Sigmoid colon (tissue), 7 donors: Measurements from ENCODE around the gene MAP2K2. TPM values are rescaled to one million over a fixed set of nuclear protein-coding genes. Genes with fewer than 3 reads are reported as not detected.

Experiments used
- DNase-seq: peaks from one replicate; pipeline ENCODE4 v3.0.0-alpha.2; 2019
- H3K27ac ChIP-seq, 4 donors: fragments of 200-600 bp; sonication (generic); one replicate each; pipeline ENCODE4 v1.5.1; 2016 to 2019; ENCODE audit warnings: mild to moderate bottlenecking in 1 of 4
- H3K27me3 ChIP-seq, 3 donors: fragments of 200-600 bp; sonication (generic); one replicate each; pipeline ENCODE4 v1.5.1; 2019; ENCODE audit warnings: mild to moderate bottlenecking in 1 of 3
- H3K36me3 ChIP-seq, 4 donors: fragments of 200-600 bp; sonication (generic); one replicate each; pipeline ENCODE4 v1.5.1; 2016 to 2019
- H3K4me1 ChIP-seq, 4 donors: fragments of 200-600 bp; sonication (generic); one replicate each; pipeline ENCODE4 v1.5.1; 2017 to 2019
- H3K4me3 ChIP-seq, 4 donors: fragments of 200-600 bp; sonication (generic); one replicate each; pipeline ENCODE4 v1.5.1; 2017 to 2019; ENCODE audit warnings: mild to moderate bottlenecking in 2 of 4, moderate library complexity in 1 of 4
- H3K9me3 ChIP-seq, 4 donors: fragments of 200-600 bp in 3 of 4; sonication (generic) in 3 of 4; one replicate each; pipeline versions ENCODE4 v1.5.1 to v1.6.1; 2013 to 2019
- CTCF ChIP-seq, 4 experiments: fragments of 450-650 bp in 3 of 4; fragments of 200-600 bp in 1 of 4; IDR thresholded peaks; one replicate each; pipeline ENCODE4 v1.5.1; 2016 to 2019; ENCODE audit warnings: antibody characterized with exemption in 4 of 4, mild to moderate bottlenecking in 3 of 4, moderate library complexity in 2 of 4
- EP300 ChIP-seq, 4 donors: sonication (generic); formaldehyde crosslinking; IDR thresholded peaks; one replicate each; pipeline ENCODE4 v1.6.1; 2017; ENCODE audit warnings: antibody characterized with exemption in 4 of 4
- POLR2A ChIP-seq, 2 donors: fragments of 450-650 bp; IDR thresholded peaks; one replicate each; pipeline ENCODE4 v1.6.1; 2016; ENCODE audit warnings: antibody characterized with exemption in 2 of 2, mild to moderate bottlenecking in 2 of 2, moderate library complexity in 2 of 2
- POLR2AphosphoS5 ChIP-seq, 4 donors: sonication (generic); formaldehyde crosslinking; IDR thresholded peaks; one replicate each; pipeline ENCODE4 v1.6.1; 2017; ENCODE audit warnings: antibody characterized with exemption in 4 of 4
- WGBS, 2 donors: extraction: QIAGEN DNeasy Blood & Tissue Kit; methylation state at CpG; one replicate each; pipeline ENCODE4 v1.1.7; 2013; 5-methylcytosine and 5-hydroxymethylcytosine counted together
- intact Hi-C: fragments of 100-400 bp; cut with DNase I; formaldehyde crosslinking; loops from one replicate; pipeline ENCODE4 v1.15.1; 2023
- polyA plus RNA-seq, 3 donors: library from polyadenylated mRNA; stranded (reverse); fragments of 200-250 nt; gene quantifications; one replicate each; pipeline ENCODE4 v1.2.3, GENCODE V29; 2013
- total RNA-seq, 4 donors: library from RNA; depleted of rRNA; stranded (reverse); fragments of >200 nt; gene quantifications; one replicate each; pipeline ENCODE4 v1.1.0, GENCODE V29; 2016
- donor health status: healthy with polysubstance abuse.
- donor health status: Bipolar disorder and iron deficiency.
- donor health status: healthy.

The MAP2K2 gene
- 10 to 100 TPM; 48.2 to 76.4 (median 65.3) TPM for total RNA-seq
- polyA plus RNA-seq: 100 to 1,000 TPM; 196 to 278 (median 253) TPM

GRCh38 chr19:4123615-4124568 is at the start of gene MAP2K2:
Gene MAP2K2 (minus strand): TSS chr19:4124122. CDS start chr19:4123875, 247 bp downstream.
- WGBS, 2 donors: 1 to 3% methylated on average over 102 of the region's 102 CpGs
- peak within 1 kb of the TSS; percentile 73 to 86 (median 80) for H3K27ac ChIP-seq
- H3K9me3 ChIP-seq: no peaks in the 10 kb centered on the region
- H3K4me3 ChIP-seq: peak within 1 kb of the TSS; percentile 84 to 98 (median 96)
- H3K36me3 ChIP-seq: peaks cover 0 to 12% (median 0%) of the 10 kb centered on the region in 4 donors
- intact Hi-C loops: loop anchor here (2.0 to 5.0 kb wide), 2 partner anchors 45 to 137 kb away; partner anchors contain the start of gene EEF2
- peak; percentile 98 for DNase-seq
- no peaks in the 10 kb centered on the region for H3K27me3 ChIP-seq
- TF ChIP-seq EP300 (IDR thresholded peaks at IDR 0.05) (no peak), POLR2A (IDR thresholded peaks at IDR 0.05) (peak; percentile 18 to 72), CTCF (IDR thresholded peaks at IDR 0.05) (no peak), POLR2AphosphoS5 (IDR thresholded peaks at IDR 0.05) (peak; percentile 68 to 93 (median 83))
- peaks cover 0 to 34% (median 32%) of the 10 kb centered on the region in 4 donors for H3K4me1 ChIP-seq

GRCh38 chr19:4172861-4173473 is 49.0 kb upstream of the MAP2K2 start:
- intact Hi-C loops: no loop called here
- Histone ChIP-seq H3K36me3 (peaks cover 0 to 30% (median 5%) of the 10 kb centered on the region in 4 donors), H3K27ac (no peak overlapping the region), H3K4me3 (no peak overlapping the region), H3K4me1 (peaks cover 0 to 7% (median 3%) of the 10 kb centered on the region in 4 donors), H3K9me3 (no peaks in the 10 kb centered on the region), H3K27me3 (peaks cover 0 to 31% (median 4%) of the 10 kb centered on the region in 3 donors)
- WGBS, 2 donors: 4 to 6% methylated on average over 45 of the region's 45 CpGs
- TF ChIP-seq POLR2AphosphoS5 (IDR thresholded peaks at IDR 0.05): no peak
- TF ChIP-seq CTCF (IDR thresholded peaks at IDR 0.05): no peak
- no peak for TF ChIP-seq EP300 (IDR thresholded peaks at IDR 0.05)
- TF ChIP-seq POLR2A (IDR thresholded peaks at IDR 0.05): no peak
- DNase-seq: no peak

- Histone ChIP-seq H3K4me3 (no peak overlapping the region), H3K9me3 (no peaks in the 10 kb centered on the region), H3K36me3 (peaks cover 0 to 19% (median 4%) of the 10 kb centered on the region in 4 donors), H3K27ac (no peak overlapping the region), H3K4me1 (peaks cover 0 to 7% (median 3%) of the 10 kb centered on the region in 4 donors), H3K27me3 (peaks cover 0 to 42% (median 4%) of the 10 kb centered on the region in 3 donors)
- no peak for DNase-seq
- WGBS, 2 donors: 58 to 63% methylated on average over 22 of the region's 22 CpGs
- TF ChIP-seq CTCF (IDR thresholded peaks at IDR 0.05) (no peak), EP300 (IDR thresholded peaks at IDR 0.05) (no peak), POLR2AphosphoS5 (IDR thresholded peaks at IDR 0.05) (no peak)
- intact Hi-C loops: no loop called here
These were observed 47.8 kb upstream of the MAP2K2 start for GRCh38 chr19:4171676-4172075.

GRCh38 chr19:4164262-4164661 is 40.3 kb upstream of the MAP2K2 start:
- H3K4me3 ChIP-seq: no peak overlapping the region
- no peak for DNase-seq
- no peaks in the 10 kb centered on the region for H3K36me3 ChIP-seq
- H3K4me1 ChIP-seq: no peaks in the 10 kb centered on the region
- 20 to 58% methylated on average over 11 of the region's 11 CpGs for WGBS, 2 donors
- intact Hi-C loops: no loop called here
- no peaks in the 10 kb centered on the region for H3K9me3 ChIP-seq
- TF ChIP-seq CTCF (IDR thresholded peaks at IDR 0.05) (no peak), POLR2A (IDR thresholded peaks at IDR 0.05) (no peak), POLR2AphosphoS5 (IDR thresholded peaks at IDR 0.05) (no peak), EP300 (IDR thresholded peaks at IDR 0.05) (no peak)
- H3K27me3 ChIP-seq: peaks cover 0 to 19% (median 0%) of the 10 kb centered on the region in 3 donors
- H3K27ac ChIP-seq: no peak overlapping the region
